B cell (primary cell): ENCODE measurements around the gene CDY2B.
"Not testable (repeated sequence)": the region's sequence is repeated elsewhere in the genome, so short reads cannot be mapped to it uniquely, and the experiment has no call there.

Experiments used
- EZH2 ChIP-seq: IDR thresholded peaks from 2 replicates; pipeline ENCODE4 v1.6.1; 2012; ENCODE audit warnings: borderline replicate concordance, low read depth, mild to moderate bottlenecking, moderate library complexity, low read length; ENCODE audit not compliant: insufficient read depth, poor library complexity, severe bottlenecking
- TF ChIP-seq, protein P1 (sequence below): fragments of 200-600 bp; IDR thresholded peaks from one replicate; pipeline ENCODE4 v1.8.0; 2022; ENCODE audit warnings: antibody characterized with exemption, mild to moderate bottlenecking

DNA sequence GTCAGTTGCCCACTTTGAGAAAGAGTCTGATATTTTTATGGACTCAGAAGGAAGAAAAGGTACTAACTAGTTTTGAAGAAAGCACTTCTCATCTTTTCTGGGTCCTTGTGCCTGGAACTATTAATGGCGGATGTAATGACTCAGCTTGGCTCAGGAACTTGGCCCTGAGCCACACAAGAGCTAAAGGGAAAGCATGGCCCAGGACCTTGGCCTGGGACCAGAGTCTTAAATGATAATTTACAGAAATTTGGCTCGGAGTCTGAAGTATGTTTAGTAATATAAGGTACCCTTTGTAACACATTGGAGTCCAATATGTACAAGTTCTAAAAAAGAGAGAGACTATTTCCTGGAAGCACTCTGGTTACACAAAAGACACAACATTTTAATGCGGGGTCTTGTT lies 4.6 kb downstream of the CDY2B start:
- TF ChIP-seq, protein P1, sequence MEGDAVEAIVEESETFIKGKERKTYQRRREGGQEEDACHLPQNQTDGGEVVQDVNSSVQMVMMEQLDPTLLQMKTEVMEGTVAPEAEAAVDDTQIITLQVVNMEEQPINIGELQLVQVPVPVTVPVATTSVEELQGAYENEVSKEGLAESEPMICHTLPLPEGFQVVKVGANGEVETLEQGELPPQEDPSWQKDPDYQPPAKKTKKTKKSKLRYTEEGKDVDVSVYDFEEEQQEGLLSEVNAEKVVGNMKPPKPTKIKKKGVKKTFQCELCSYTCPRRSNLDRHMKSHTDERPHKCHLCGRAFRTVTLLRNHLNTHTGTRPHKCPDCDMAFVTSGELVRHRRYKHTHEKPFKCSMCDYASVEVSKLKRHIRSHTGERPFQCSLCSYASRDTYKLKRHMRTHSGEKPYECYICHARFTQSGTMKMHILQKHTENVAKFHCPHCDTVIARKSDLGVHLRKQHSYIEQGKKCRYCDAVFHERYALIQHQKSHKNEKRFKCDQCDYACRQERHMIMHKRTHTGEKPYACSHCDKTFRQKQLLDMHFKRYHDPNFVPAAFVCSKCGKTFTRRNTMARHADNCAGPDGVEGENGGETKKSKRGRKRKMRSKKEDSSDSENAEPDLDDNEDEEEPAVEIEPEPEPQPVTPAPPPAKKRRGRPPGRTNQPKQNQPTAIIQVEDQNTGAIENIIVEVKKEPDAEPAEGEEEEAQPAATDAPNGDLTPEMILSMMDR: not testable (repeated sequence)
- TF ChIP-seq EZH2: not testable (repeated sequence)
